ENCODE measurements around the gene THUMPD3.

THUMPD3 gene

GRCh38 chr3:9388562-9389272, 25.9 kb downstream of the THUMPD3 start:
- TF ChIP-seq ZNF8 (CRISPR knock-in tag; IDR thresholded peaks at IDR 0.05), result no peak
- TF ChIP-seq ARNTL (CRISPR knock-in tag; IDR thresholded peaks at IDR 0.05; ENCODE audit: borderline replicate concordance, low read depth), result no peak
- TF ChIP-seq SNAI2 (CRISPR knock-in tag; IDR thresholded peaks at IDR 0.05), result no peak
- no peak for TF ChIP-seq TSHZ2 (CRISPR knock-in tag; IDR thresholded peaks at IDR 0.05)
- no peak for TF ChIP-seq CSDC2 (CRISPR knock-in tag; IDR thresholded peaks at IDR 0.05)
- TF ChIP-seq TOX (CRISPR knock-in tag; IDR thresholded peaks at IDR 0.05; ENCODE audit: borderline replicate concordance), result no peak
- no peak for TF ChIP-seq CREB5 (CRISPR knock-in tag; IDR thresholded peaks at IDR 0.05; ENCODE audit: low read depth)
- no peak for TF ChIP-seq ZFP30 (CRISPR knock-in tag; IDR thresholded peaks at IDR 0.05)
- no peak for TF ChIP-seq BACH2 (CRISPR knock-in tag; IDR thresholded peaks at IDR 0.05; ENCODE audit: borderline replicate concordance)
- TF ChIP-seq CSRNP3 (CRISPR knock-in tag; IDR thresholded peaks at IDR 0.05), result no peak
- TF ChIP-seq ZNF70 (CRISPR knock-in tag; IDR thresholded peaks at IDR 0.05), result no peak
- no peak for TF ChIP-seq TCF4 (CRISPR knock-in tag; IDR thresholded peaks at IDR 0.05; ENCODE audit: borderline replicate concordance)
- no peak for TF ChIP-seq OSR1 (CRISPR knock-in tag; IDR thresholded peaks at IDR 0.05)
- TF ChIP-seq ISL1 (CRISPR knock-in tag; IDR thresholded peaks at IDR 0.05), result no peak
- no peak for TF ChIP-seq GLIS3 (CRISPR knock-in tag; IDR thresholded peaks at IDR 0.05)
- no peak for TF ChIP-seq RARB (CRISPR knock-in tag; IDR thresholded peaks at IDR 0.05)
- TF ChIP-seq POU6F1 (CRISPR knock-in tag; IDR thresholded peaks at IDR 0.05; ENCODE audit: borderline replicate concordance, low read depth), result no peak
- no peak for TF ChIP-seq PPARA (CRISPR knock-in tag; IDR thresholded peaks at IDR 0.05; ENCODE audit: borderline replicate concordance)
- TF ChIP-seq PATZ1 (CRISPR knock-in tag; IDR thresholded peaks at IDR 0.05; ENCODE audit: borderline replicate concordance), result no peak
- TF ChIP-seq ZC3H10 (CRISPR knock-in tag; IDR thresholded peaks at IDR 0.05), result no peak
- no peak for ATAC-seq

- no peak for ATAC-seq
- TF ChIP-seq CSDC2 (CRISPR knock-in tag; IDR thresholded peaks at IDR 0.05), result no peak
Observed at GRCh38 chr3:9390265-9390888, 27.5 kb downstream of the THUMPD3 start.

- ATAC-seq, result no peak
- TF ChIP-seq SNAI2 (CRISPR knock-in tag; IDR thresholded peaks at IDR 0.05), result no peak
- no peak for TF ChIP-seq ZNF565 (CRISPR knock-in tag; conservative IDR thresholded peaks at IDR 0.05; ENCODE audit: low read depth)
- no peak for TF ChIP-seq PPARA (CRISPR knock-in tag; IDR thresholded peaks at IDR 0.05; ENCODE audit: borderline replicate concordance)
- no peak for TF ChIP-seq CREB5 (CRISPR knock-in tag; IDR thresholded peaks at IDR 0.05; ENCODE audit: low read depth)
- TF ChIP-seq ISL1 (CRISPR knock-in tag; IDR thresholded peaks at IDR 0.05), result no peak
- no peak for TF ChIP-seq CSRNP3 (CRISPR knock-in tag; IDR thresholded peaks at IDR 0.05)
- no peak for TF ChIP-seq TCF4 (CRISPR knock-in tag; IDR thresholded peaks at IDR 0.05; ENCODE audit: borderline replicate concordance)
- no peak for TF ChIP-seq CSDC2 (CRISPR knock-in tag; IDR thresholded peaks at IDR 0.05)
- no peak for TF ChIP-seq ARNTL (CRISPR knock-in tag; IDR thresholded peaks at IDR 0.05; ENCODE audit: borderline replicate concordance, low read depth)
- TF ChIP-seq OSR1 (CRISPR knock-in tag; IDR thresholded peaks at IDR 0.05), result no peak
- no peak for TF ChIP-seq RARB (CRISPR knock-in tag; IDR thresholded peaks at IDR 0.05)
Observed at GRCh38 chr3:9392041-9392440, 29.2 kb downstream of the THUMPD3 start.
